AG08395 (cell line): ENCODE data around the gene TSPAN7.

Experiments used
- DNase-seq: peaks from one replicate; pipeline ENCODE4 v3.0.0; 2012; ENCODE audit warnings: mixed read lengths, low spot score

Gene TSPAN7

GRCh38 chrX:38595801-38596200, 34.5 kb downstream of the TSPAN7 start:
- DNase-seq, result no peak

GRCh38 chrX:38596939-38597338, 35.6 kb downstream of the TSPAN7 start:
- DNase-seq, result no peak

GRCh38 chrX:38599796-38600755, 38.7 kb downstream of the TSPAN7 start:
- no peak for DNase-seq

- no peak for DNase-seq
Measured at GRCh38 chrX:38601866-38602265, 40.5 kb downstream of the TSPAN7 start.

- no peak for DNase-seq
Measured at GRCh38 chrX:38606821-38607220, 45.5 kb downstream of the TSPAN7 start.

GRCh38 chrX:38607976-38608375, 46.6 kb downstream of the TSPAN7 start:
- DNase-seq, result no peak

GRCh38 chrX:38610849-38611248, 49.5 kb downstream of the TSPAN7 start:
- no peak for DNase-seq

- DNase-seq, result no peak
Measured at GRCh38 chrX:38612281-38612680, 50.9 kb downstream of the TSPAN7 start.

GRCh38 chrX:38614485-38614884, 53.1 kb downstream of the TSPAN7 start:
- DNase-seq, result no peak

- no peak for DNase-seq
Measured at GRCh38 chrX:38616904-38617303, 55.6 kb downstream of the TSPAN7 start.

GRCh38 chrX:38618180-38618579, 56.8 kb downstream of the TSPAN7 start:
- no peak for DNase-seq

GRCh38 chrX:38620623-38621022, 59.3 kb downstream of the TSPAN7 start:
- no peak for DNase-seq

GRCh38 chrX:38626296-38626695, 65.0 kb downstream of the TSPAN7 start:
- no peak for DNase-seq

GRCh38 chrX:38627683-38628082, 66.3 kb downstream of the TSPAN7 start:
- no peak for DNase-seq

GRCh38 chrX:38628587-38628986, 67.2 kb downstream of the TSPAN7 start:
- DNase-seq, result no peak

GRCh38 chrX:38632516-38632915, 71.2 kb downstream of the TSPAN7 start:
- no peak for DNase-seq

GRCh38 chrX:38634665-38635064, 73.3 kb downstream of the TSPAN7 start:
- no peak for DNase-seq

- no peak for DNase-seq
Measured at GRCh38 chrX:38636949-38637819, 75.8 kb downstream of the TSPAN7 start.

- no peak for DNase-seq
Measured at GRCh38 chrX:38638952-38639529, 77.7 kb downstream of the TSPAN7 start.

- DNase-seq, result no peak
Measured at GRCh38 chrX:38639730-38640129, 78.4 kb downstream of the TSPAN7 start.

- DNase-seq, result no peak
Measured at GRCh38 chrX:38641197-38641596, 79.9 kb downstream of the TSPAN7 start.

- DNase-seq, result no peak
Measured at GRCh38 chrX:38643903-38644302, 82.6 kb downstream of the TSPAN7 start.

GRCh38 chrX:38646129-38646528, 84.8 kb downstream of the TSPAN7 start:
- DNase-seq, result no peak
